ENCODE results near the gene C19orf47. TPM values are rescaled to one million over a fixed set of nuclear protein-coding genes. Genes with fewer than 3 reads are reported as not detected.

The C19orf47 gene
- total RNA-seq = 4.8 and 8.6 TPM in 2 replicates

DNA sequence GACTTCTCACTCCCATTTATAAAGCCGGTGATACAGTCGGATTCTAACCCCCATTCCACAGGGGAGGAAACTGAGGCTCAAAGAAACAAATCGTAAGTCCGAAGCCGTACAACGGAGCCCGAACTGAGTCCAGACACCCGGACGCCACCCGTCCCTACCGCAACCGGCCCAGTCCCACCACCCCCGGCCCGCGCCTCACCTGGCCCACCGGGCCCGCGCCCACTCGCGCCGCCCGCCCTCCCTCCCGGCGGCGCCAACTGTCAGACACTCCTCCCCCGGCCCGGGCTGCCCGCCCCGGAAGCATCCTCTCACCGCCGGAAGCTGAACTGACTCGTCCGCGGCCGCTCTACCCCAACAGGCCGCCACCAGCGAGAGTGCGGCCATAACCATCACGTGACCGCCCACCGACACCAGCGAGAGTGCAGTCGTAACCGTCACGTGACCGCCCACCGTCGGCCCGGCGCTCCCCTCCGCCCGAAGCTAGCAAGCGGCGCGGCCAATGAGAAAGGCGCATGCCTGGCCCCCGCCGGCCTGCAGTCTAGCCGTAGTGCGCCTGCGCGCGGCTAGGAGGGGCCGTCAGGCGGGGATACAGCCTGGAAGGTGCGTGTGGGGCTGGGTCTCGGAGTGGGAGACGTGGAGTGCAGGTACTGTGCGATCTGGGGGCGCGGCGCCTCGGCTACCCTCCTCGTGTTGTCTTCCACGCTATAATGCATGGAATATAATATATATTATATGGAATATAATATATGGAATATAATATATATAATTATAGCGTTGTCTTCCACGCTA is at the start of gene C19orf47, which contains the start of gene PLD3:
Gene C19orf47, minus strand, starts transcription at position 273 of the 789 bp plus-strand sequence. CDS start 6,540 bp downstream, outside the sequence.
Gene PLD3, plus strand, starts transcription at position 571 of the 789 bp plus-strand sequence. CDS start 17,789 bp downstream, outside the sequence.

GRCh38 chr19:40390084-40390742 is 42.0 kb upstream of the C19orf47 start, which contains the start of gene HIPK4:
Gene HIPK4 (minus strand): TSS chr19:40390181. CDS start chr19:40389902, 279 bp downstream.

GRCh38 chr19:40284501-40285352 is 63.5 kb downstream of the C19orf47 start, which contains the start of gene AKT2:
Gene AKT2 (minus strand): TSS chr19:40285345. CDS start chr19:40265267, 20,078 bp downstream.

Small RNAs within 50 kb of the gene (small RNA-seq; reads per million reads assigned to genes)
- 44.7 reads per million, percentile 98 among the genes with 10 or more reads in this experiment for gene MIR641
- gene MIR6796 = not detected
- not detected for gene RF00019
- not detected for gene RNU6-945P

Other genes starting within 250 kb of the C19orf47 start
- 4.8 and 9.0 TPM in 2 replicates for gene MAP3K10, start 157.0 kb downstream of the C19orf47 start, total RNA-seq
- not detected in 2 replicates for gene TTC9B, start 130.0 kb downstream of the C19orf47 start, total RNA-seq
- gene CCNP, start 121.7 kb downstream of the C19orf47 start, total RNA-seq = 0.20 TPM in 1 of 2 replicates, not detected in the other
- 116 and 143 TPM in 2 replicates for gene AKT2, start 63.1 kb downstream of the C19orf47 start, total RNA-seq
- gene PLD3, start 298 bp upstream of the C19orf47 start, total RNA-seq = 105 and 167 TPM in 2 replicates
- under 0.01 and 0.20 TPM in 2 replicates for gene HIPK4, start 41.8 kb upstream of the C19orf47 start, total RNA-seq
- gene PRX, start 65.0 kb upstream of the C19orf47 start, total RNA-seq = 0.98 and 1.5 TPM in 2 replicates
- gene SERTAD1, start 77.6 kb upstream of the C19orf47 start, total RNA-seq = 13.3 and 14.0 TPM in 2 replicates
- 16.2 and 20.1 TPM in 2 replicates for gene SERTAD3, start 95.9 kb upstream of the C19orf47 start, total RNA-seq
- gene BLVRB, start 117.3 kb upstream of the C19orf47 start, total RNA-seq = 52.8 and 101 TPM in 2 replicates
- gene SPTBN4, start 118.6 kb upstream of the C19orf47 start, total RNA-seq = 0.37 and 0.39 TPM in 2 replicates
- 15.1 and 23.1 TPM in 2 replicates for gene SHKBP1, start 228.5 kb upstream of the C19orf47 start, total RNA-seq

All from subcutaneous preadipocyte (primary cell).